ACC112 (cell line): ENCODE data around the gene CSPG4.
"Not testable (repeated sequence)": the region's sequence is repeated elsewhere in the genome, so short reads cannot be mapped to it uniquely, and the experiment has no call there.

ENCODE experiments used
- H2AFZ ChIP-seq: fragments of 200-600 bp; sonication (generic); one replicate; pipeline ENCODE4 v1.6.0; 2017; ENCODE audit warnings: antibody characterized with exemption, low read length; ENCODE audit not compliant: unreplicated experiment
- H3K27ac ChIP-seq: fragments of 200-600 bp; sonication (generic); 2 replicates; pipeline ENCODE4 v1.5.1; 2014; ENCODE audit warnings: low read depth, mild to moderate bottlenecking, antibody characterized with exemption, low read length, moderate library complexity
- H3K27me3 ChIP-seq: fragments of 200-600 bp; sonication (generic); 2 replicates; pipeline ENCODE4 v1.6.1; 2014; ENCODE audit warnings: mild to moderate bottlenecking, antibody characterized with exemption, low read length, moderate library complexity, mixed read lengths; ENCODE audit not compliant: insufficient read depth
- H3K36me3 ChIP-seq: fragments of 200-600 bp; sonication (generic); 2 replicates; pipeline ENCODE4 v1.6.1; 2016; ENCODE audit warnings: mild to moderate bottlenecking, antibody characterized with exemption, low read length, moderate library complexity, mixed read lengths; ENCODE audit not compliant: insufficient read depth
- H3K4me1 ChIP-seq: fragments of 200-600 bp; sonication (generic); one replicate; pipeline ENCODE4 v1.6.1; 2016; ENCODE audit warnings: low read length, mixed read lengths; ENCODE audit not compliant: insufficient read depth, unreplicated experiment, control insufficient read depth
- H3K4me3 ChIP-seq: fragments of 200-600 bp; sonication (generic); 2 replicates; pipeline ENCODE4 v1.5.1; 2014; ENCODE audit warnings: mild to moderate bottlenecking, low read depth, low read length
- H3K79me2 ChIP-seq: fragments of 200-600 bp; sonication (generic); one replicate; pipeline ENCODE4 v1.6.0; 2016; ENCODE audit warnings: low read length; ENCODE audit not compliant: control insufficient read depth, unreplicated experiment, insufficient read depth

CSPG4 gene

GRCh38 chr15:75731248-75732151, 18.9 kb upstream of the CSPG4 start:
- H3K27me3 ChIP-seq = no peaks in the 10 kb centered on the region
- H3K79me2 ChIP-seq = no peaks in the 10 kb centered on the region
- H3K4me1 ChIP-seq = no peaks in the 10 kb centered on the region
- no peak overlapping the region for H2AFZ ChIP-seq
- no peaks in the 10 kb centered on the region for H3K36me3 ChIP-seq
- H3K4me3 ChIP-seq = no peak overlapping the region
- H3K27ac ChIP-seq = no peak overlapping the region

GRCh38 chr15:75730376-75731247, 18.0 kb upstream of the CSPG4 start:
- H3K4me3 ChIP-seq, H3K27ac ChIP-seq, H3K79me2 ChIP-seq, H3K27me3 ChIP-seq, H3K4me1 ChIP-seq, H2AFZ ChIP-seq, H3K36me3 ChIP-seq: not testable (repeated sequence)

- H3K27ac ChIP-seq = no peak overlapping the region
- H3K27me3 ChIP-seq = no peaks in the 10 kb centered on the region
- no peak overlapping the region for H2AFZ ChIP-seq
- H3K4me1 ChIP-seq = no peaks in the 10 kb centered on the region
- H3K36me3 ChIP-seq = no peaks in the 10 kb centered on the region
- H3K79me2 ChIP-seq = no peaks in the 10 kb centered on the region
- H3K4me3 ChIP-seq = no peak overlapping the region
These were observed 16.9 kb upstream of the CSPG4 start for GRCh38 chr15:75729326-75730069.

GRCh38 chr15:75727851-75728715, 15.4 kb upstream of the CSPG4 start:
- no peaks in the 10 kb centered on the region for H3K36me3 ChIP-seq
- H2AFZ ChIP-seq = no peak overlapping the region
- H3K27ac ChIP-seq = no peak overlapping the region
- H3K79me2 ChIP-seq = no peaks in the 10 kb centered on the region
- H3K4me1 ChIP-seq = peaks cover 10% of the 10 kb centered on the region
- no peak overlapping the region for H3K4me3 ChIP-seq
- no peaks in the 10 kb centered on the region for H3K27me3 ChIP-seq

GRCh38 chr15:75727031-75727531, 14.4 kb upstream of the CSPG4 start:
- peaks cover 10% of the 10 kb centered on the region for H3K4me1 ChIP-seq
- H2AFZ ChIP-seq = no peak overlapping the region
- H3K27me3 ChIP-seq = no peaks in the 10 kb centered on the region
- H3K79me2 ChIP-seq = no peaks in the 10 kb centered on the region
- no peak overlapping the region for H3K27ac ChIP-seq
- H3K4me3 ChIP-seq = no peak overlapping the region
- H3K36me3 ChIP-seq = no peaks in the 10 kb centered on the region

- H3K4me3 ChIP-seq = no peak overlapping the region
- H3K27me3 ChIP-seq = no peaks in the 10 kb centered on the region
- no peak overlapping the region for H2AFZ ChIP-seq
- H3K36me3 ChIP-seq = no peaks in the 10 kb centered on the region
- no peaks in the 10 kb centered on the region for H3K79me2 ChIP-seq
- no peak overlapping the region for H3K27ac ChIP-seq
- peaks cover 14% of the 10 kb centered on the region for H3K4me1 ChIP-seq
These were observed 13.3 kb upstream of the CSPG4 start for GRCh38 chr15:75725719-75726607.

- Histone ChIP-seq H3K27ac (no peak overlapping the region), H3K4me1 (peaks cover 19% of the 10 kb centered on the region), H2AFZ (no peak overlapping the region)
These were observed 12.5 kb upstream of the CSPG4 start for GRCh38 chr15:75725006-75725718.

GRCh38 chr15:75723847-75724660, 11.4 kb upstream of the CSPG4 start:
- H3K27ac ChIP-seq = peak overlapping the region; percentile 54
- no peaks in the 10 kb centered on the region for H3K79me2 ChIP-seq
- H3K27me3 ChIP-seq = no peaks in the 10 kb centered on the region
- no peaks in the 10 kb centered on the region for H3K36me3 ChIP-seq
- peaks cover 19% of the 10 kb centered on the region for H3K4me1 ChIP-seq
- no peak overlapping the region for H3K4me3 ChIP-seq
- H2AFZ ChIP-seq = no peak overlapping the region

More at GRCh38 chr15:75725006-75725718, 12.5 kb upstream of the CSPG4 start:
- Histone ChIP-seq H3K4me3 (no peak overlapping the region), H3K27me3 (no peaks in the 10 kb centered on the region), H3K79me2 (no peaks in the 10 kb centered on the region), H3K36me3 (no peaks in the 10 kb centered on the region)
